Occipital lobe (tissue), 2 donors: Measurements from ENCODE around the gene NR1H3. TPM values are rescaled to one million over a fixed set of nuclear protein-coding genes. Genes with fewer than 3 reads are reported as not detected.
"Not testable (repeated sequence)": the region's sequence is repeated elsewhere in the genome, so short reads cannot be mapped to it uniquely, and the experiment has no call there.

Experiments
- DNase-seq: peaks from one replicate; lab custom pipeline; 2025; lab: John Stamatoyannopoulos, UW
- total RNA-seq: library from RNA; depleted of rRNA; stranded (reverse); fragments of >200 nt; gene quantifications from one replicate; pipeline ENCODE4 v1.2.3, GENCODE V29; 2014

NR1H3 gene
- total RNA-seq, result 8.1 TPM

DNA sequence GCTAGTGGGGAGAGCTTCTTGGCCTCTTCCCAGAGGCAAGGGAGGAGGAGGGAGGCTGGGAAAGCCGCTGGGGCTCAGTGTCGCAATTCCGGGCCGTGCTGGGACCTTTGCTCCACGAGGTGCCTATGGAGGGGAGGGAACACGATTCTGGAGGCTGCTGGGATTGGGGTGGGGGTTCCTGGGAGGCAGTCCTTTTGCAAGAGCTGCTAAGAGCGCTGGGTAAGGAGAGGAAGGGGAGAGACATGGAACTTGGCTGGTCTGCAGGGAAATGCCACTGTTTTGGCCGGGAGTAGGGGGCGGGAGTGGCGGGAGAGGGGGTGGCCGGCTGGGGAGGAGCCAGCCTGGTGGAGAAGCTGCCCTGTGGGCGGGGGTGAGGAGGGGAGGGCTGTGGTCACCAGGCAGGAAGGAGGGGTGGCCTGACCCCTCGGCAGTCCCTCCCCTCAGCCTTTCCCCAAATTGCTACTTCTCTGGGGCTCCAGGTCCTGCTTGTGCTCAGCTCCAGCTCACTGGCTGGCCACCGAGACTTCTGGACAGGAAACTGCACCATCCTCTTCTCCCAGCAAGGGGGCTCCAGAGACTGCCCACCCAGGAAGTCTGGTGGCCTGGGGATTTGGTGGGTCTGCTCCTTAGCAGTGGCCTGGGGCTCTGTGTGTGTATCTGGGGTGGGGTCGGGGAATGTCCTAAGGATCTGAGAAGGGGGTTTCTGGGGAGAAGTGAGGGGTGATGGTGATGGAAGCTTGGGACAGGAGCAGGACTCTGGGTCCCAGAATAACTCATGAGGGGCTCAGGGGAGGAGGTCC, at the start of gene NR1H3:
Gene NR1H3 (plus strand): TSS at position 480 of the 800 bp plus-strand sequence. CDS start 1,221 bp downstream, outside the sequence.
- peak; percentile 18 for DNase-seq

DNA sequence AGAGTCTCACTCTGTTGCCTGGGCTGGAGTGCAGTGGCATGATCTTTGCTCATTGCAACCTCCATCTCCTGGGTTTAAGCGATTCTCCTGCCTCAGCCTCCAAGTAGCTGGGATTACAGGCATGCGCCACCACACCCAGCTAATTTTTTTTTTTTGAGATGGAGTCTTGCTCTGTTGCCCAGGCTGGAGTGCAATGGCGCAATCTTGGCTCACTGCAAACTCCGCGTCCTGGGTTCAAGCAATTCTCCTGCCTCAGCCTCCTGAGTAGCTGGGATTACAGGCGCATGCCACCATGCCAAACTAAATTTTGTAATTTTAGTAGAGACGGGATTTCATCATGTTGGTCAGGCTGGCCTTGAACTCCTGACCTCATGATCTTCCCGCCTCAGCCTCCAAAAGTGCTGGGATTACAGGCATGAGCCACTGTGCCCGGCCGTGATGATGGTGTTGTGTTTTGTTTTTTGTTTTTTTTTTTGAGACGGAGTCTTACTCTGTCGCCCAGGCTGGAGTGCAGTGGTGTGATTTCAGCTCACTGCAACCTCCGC, 49.7 kb upstream of the NR1H3 start:
- not testable (repeated sequence) for DNase-seq

- DNase-seq, result no peak
Observed at GRCh38 chr11:47208628-47209027, 49.2 kb upstream of the NR1H3 start.

GRCh38 chr11:47212938-47213337, 44.9 kb upstream of the NR1H3 start:
- DNase-seq, result no peak

GRCh38 chr11:47213950-47214565, 43.7 kb upstream of the NR1H3 start:
- peak; percentile 93 for DNase-seq

DNA sequence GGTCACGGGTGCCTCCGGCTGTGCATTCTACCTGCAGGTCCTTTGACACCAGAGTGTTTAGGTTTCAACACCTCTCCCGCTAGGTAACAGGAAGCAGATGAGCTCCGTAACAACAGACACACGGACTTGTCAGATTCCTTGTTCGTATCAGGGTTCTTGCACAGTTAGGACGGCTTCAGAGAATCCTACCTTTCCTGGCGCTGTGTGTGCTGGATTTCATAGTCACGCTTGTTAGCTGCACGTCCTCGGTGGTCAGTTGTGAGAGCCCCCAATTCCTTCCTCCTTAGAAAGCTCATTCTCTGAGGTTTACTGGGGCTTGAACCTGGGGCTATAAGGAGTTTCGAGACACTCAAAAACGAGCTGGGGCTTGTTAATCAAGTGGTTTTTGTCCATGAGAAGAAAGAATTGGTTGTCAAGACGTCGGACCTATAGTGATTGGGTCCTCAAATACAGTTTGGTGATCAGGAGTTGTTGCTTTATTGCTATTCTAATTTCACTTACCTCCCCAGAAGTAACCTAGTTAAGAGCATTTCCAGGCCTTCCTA, 42.4 kb upstream of the NR1H3 start:
- DNase-seq, result no peak

DNA sequence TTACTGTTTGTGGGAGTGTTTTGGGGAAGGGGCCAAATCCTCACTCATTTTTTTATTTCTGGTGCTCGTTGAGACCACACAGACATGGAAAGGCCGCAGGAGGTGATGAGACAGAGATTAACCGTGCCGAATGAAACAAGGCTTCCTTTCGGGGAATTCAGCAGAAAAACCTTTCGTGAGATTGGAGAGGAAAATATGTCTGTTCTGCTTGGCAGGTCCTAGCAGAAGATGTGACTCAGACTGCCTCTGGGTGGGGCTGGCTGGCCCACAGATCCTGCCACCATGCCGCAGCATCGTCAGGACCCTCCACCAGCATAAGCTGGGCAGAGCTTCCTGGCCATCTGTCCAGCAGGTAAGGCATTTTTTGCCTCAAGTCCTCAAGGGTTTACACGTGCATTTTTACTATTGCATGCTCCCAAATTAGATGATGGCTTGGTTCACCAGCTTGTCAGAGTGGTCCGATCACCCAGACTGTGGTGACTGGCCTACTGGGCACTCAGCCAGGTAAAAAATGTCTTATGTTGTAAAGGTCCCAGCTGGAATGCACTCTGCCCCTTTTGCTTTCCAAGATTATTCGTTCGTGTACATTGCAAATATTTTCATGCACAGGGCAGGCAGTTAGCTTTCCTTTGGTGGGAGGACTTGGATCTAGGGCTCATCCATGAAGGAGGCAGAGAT, 41.5 kb upstream of the NR1H3 start:
- DNase-seq, result peak; percentile 22

DNA sequence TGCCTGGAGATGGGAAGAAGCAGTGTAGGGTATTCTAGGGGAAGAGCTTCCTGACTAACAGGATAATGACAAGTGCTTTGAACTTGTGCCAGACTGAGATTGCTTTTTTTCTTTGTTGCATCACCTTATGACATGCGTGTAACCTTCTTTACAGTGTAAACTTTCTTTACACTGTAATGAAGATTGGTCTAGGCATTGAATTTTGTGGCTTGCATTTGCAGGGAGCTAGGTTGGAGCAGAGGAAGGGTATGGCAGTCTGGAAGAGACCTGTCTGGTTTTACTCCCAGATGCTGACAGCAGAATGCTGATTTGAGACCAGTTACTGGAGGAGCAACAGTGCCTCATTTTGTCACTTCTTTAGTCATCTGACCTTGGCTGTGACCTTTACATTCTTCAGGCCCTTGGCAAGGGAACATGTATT, 37.4 kb upstream of the NR1H3 start:
- DNase-seq, result no peak

GRCh38 chr11:47222696-47223095, 35.1 kb upstream of the NR1H3 start:
- DNase-seq, result no peak

- no peak for DNase-seq
Observed at GRCh38 chr11:47225552-47226400, 32.0 kb upstream of the NR1H3 start.

GRCh38 chr11:47229161-47229560, 28.6 kb upstream of the NR1H3 start:
- DNase-seq, result no peak

DNA sequence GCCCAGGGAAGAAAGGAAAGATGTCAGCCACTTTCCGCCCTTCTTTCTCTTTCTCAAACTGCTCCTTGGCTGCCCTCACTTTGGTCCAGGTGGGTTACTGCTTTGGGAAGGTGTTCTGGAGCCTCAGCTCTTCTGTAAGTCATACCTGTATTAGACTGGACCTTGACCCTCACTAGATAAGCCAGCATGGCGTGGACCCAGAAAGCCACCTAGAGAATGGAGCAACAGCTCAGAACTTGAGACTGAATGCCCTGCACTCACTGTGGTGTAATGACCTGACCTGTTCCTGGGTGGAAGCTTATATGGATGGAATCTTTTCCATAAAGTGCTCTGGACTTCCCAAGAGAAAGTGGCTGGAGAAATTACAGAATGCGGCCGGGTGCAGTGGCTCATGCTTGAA, 24.7 kb upstream of the NR1H3 start:
- DNase-seq, result no peak

GRCh38 chr11:47233989-47234668, 23.7 kb upstream of the NR1H3 start:
- DNase-seq, result no peak

DNA sequence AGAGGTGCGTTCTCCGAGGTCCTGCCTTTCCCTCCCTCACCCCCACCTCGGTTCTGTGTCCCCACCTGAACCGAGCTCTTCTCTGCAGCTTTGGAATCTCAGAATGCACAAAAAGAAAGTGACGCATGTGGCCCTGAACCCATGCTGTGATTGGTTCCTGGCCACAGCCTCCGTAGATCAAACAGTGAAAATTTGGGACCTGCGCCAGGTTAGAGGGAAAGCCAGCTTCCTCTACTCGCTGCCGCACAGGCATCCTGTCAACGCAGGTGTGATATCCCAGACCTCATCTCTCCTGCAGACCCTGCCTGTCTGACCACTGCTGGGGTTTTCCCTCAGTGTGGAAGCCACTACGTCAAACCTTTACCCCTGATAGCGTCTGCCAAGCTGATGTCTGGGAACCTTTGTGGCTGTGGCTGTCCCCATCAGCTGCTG, 23.1 kb upstream of the NR1H3 start:
- DNase-seq, result peak; percentile 11

GRCh38 chr11:47235163-47235562, 22.6 kb upstream of the NR1H3 start:
- DNase-seq, result no peak

DNA sequence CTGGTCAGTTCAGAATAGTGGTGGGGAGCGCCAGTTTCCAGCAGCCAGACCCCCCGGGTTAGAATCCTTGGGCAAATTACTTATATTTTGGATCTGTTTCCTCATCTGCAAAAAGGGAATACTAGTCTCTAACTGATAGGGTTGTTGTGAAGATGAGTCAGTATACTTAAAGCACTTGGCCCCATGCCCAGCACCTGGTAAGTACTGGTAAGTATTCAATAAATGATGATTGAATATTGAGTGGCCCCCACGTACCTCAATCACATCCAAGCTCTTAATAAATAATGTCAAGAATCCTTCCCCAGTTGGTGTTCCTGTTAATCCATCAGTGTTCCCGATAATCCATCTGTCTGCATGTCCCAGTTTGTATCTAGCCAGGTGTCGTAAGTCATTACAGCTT, 21.3 kb upstream of the NR1H3 start:
- no peak for DNase-seq

GRCh38 chr11:47239852-47240251, 17.9 kb upstream of the NR1H3 start:
- no peak for DNase-seq

DNA sequence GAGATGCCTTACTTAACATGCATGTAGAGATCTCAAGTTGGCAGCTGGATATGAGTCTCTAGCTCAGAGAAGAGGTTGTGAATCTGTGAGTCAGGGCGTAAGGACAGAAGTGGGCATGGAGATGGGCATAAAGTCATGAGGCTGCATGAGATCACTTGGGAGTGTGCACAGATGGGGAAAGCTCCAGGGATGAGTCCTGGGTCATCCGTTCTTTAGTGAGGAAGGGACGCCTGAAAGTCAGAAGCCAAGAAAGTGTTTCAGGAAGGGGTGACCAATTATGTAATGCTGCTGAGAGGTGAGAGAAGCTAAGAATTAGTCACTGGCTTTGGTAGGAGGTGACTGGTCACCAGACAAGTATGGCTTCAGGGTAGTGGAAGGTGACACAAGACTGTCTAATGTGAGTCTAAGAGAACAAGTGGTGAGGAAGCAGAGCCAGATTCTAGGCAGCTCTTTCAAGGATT, 15.9 kb upstream of the NR1H3 start:
- no peak for DNase-seq

DNA sequence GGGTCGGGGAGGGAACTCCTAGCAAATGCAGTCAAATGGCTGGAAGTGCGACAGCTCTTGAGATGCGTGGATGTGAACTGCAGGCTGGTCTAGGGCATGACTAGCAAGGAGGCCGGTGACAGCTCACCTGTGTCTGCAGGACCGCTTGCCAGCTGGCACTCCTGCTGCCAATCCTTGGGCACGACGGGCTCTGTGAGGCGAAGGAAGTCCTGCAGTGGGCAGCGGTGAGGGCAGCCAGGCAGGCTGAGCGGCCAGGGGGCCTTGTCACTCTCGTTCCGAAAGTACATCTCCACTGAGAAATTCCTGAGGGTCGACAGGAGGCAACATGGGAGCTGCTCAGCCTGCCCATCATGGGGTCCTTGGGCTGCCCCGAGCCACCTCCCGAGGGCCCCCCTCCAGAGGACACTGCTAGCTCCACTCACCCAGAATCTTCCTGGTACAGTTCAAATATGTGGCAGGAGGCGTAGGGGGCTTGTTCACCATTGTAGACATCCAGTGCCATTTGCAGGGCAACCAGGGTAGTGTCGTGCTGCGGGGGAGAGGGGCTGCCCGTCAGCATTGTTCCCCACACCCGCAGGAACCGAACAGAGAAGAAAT, 15.1 kb upstream of the NR1H3 start:
- DNase-seq, result no peak

DNA sequence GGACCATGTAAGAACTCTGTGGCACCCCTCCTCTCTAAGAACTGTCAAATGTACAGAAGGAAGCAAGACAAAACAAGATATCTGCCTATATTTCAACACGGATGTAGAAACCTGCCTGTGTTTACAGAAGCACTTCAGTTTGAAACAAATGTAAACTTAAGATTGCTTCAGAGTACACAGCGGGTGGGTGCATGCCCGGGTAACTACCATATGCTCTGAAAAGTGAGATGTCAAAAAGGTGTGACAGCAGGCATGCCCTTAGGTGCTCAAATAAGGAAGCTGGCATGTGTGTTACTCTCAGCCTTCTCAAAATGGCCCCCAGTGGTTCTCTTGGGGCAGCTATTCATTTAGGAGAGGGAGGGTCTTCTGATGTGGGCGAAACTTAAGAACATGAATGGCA, 14.3 kb upstream of the NR1H3 start:
- DNase-seq, result no peak
